WTC11 (cell line): ENCODE measurements around the gene CDKN1C.

ENCODE experiments used
- CREM ChIP-seq: sonication (generic); formaldehyde crosslinking; IDR thresholded peaks from 2 replicates; pipeline ENCODE4 v1.8.1; 2022; ENCODE audit warnings: mild to moderate bottlenecking, missing genetic modification reagents, moderate library complexity
- JUN ChIP-seq: sonication (generic); formaldehyde crosslinking; IDR thresholded peaks from 2 replicates; pipeline ENCODE4 v1.8.0; 2023; ENCODE audit warnings: mild to moderate bottlenecking, missing genetic modification reagents
- MXD4 ChIP-seq: fragments of 250-450 bp; sonication (Bioruptor Pico); IDR thresholded peaks from 2 replicates; pipeline ENCODE4 v1.8.0; 2021; ENCODE audit warnings: mild to moderate bottlenecking, moderate library complexity, borderline replicate concordance
- NR1H2 ChIP-seq: sonication (generic); formaldehyde crosslinking; IDR thresholded peaks from 2 replicates; pipeline ENCODE4 v1.9.0; 2021; ENCODE audit warnings: mild to moderate bottlenecking, moderate library complexity, missing genetic modification reagents
- PRRX2 ChIP-seq: fragments of 250-450 bp; sonication (Bioruptor Pico); IDR thresholded peaks from 2 replicates; pipeline ENCODE4 v1.8.0; 2021; ENCODE audit warnings: mild to moderate bottlenecking
- TF ChIP-seq, protein P1 (sequence below): fragments of 200-600 bp; IDR thresholded peaks from 2 replicates; pipeline ENCODE4 v1.8.0; 2022; ENCODE audit warnings: antibody characterized with exemption
- TF ChIP-seq, protein P2 (sequence below): sonication (generic); formaldehyde crosslinking; IDR thresholded peaks from 2 replicates; pipeline ENCODE4 v1.8.0; 2022; ENCODE audit warnings: mild to moderate bottlenecking, missing genetic modification reagents
- TF ChIP-seq, protein P3 (sequence below): fragments of 250-450 bp; sonication (Bioruptor Pico); IDR thresholded peaks from 2 replicates; pipeline ENCODE4 v1.9.0; 2021; ENCODE audit warnings: mild to moderate bottlenecking
- TF ChIP-seq, protein P4 (sequence below): sonication (generic); formaldehyde crosslinking; IDR thresholded peaks from 2 replicates; pipeline ENCODE4 v1.8.0; 2022; ENCODE audit warnings: mild to moderate bottlenecking, missing genetic modification reagents

GRCh38 chr11:2883979-2884815, 1.4 kb downstream of the CDKN1C start:
- TF ChIP-seq MXD4 (CRISPR knock-in tag): no peak
- TF ChIP-seq JUN (CRISPR knock-in tag): no peak
- TF ChIP-seq, protein P1, sequence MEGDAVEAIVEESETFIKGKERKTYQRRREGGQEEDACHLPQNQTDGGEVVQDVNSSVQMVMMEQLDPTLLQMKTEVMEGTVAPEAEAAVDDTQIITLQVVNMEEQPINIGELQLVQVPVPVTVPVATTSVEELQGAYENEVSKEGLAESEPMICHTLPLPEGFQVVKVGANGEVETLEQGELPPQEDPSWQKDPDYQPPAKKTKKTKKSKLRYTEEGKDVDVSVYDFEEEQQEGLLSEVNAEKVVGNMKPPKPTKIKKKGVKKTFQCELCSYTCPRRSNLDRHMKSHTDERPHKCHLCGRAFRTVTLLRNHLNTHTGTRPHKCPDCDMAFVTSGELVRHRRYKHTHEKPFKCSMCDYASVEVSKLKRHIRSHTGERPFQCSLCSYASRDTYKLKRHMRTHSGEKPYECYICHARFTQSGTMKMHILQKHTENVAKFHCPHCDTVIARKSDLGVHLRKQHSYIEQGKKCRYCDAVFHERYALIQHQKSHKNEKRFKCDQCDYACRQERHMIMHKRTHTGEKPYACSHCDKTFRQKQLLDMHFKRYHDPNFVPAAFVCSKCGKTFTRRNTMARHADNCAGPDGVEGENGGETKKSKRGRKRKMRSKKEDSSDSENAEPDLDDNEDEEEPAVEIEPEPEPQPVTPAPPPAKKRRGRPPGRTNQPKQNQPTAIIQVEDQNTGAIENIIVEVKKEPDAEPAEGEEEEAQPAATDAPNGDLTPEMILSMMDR: no peak
- TF ChIP-seq PRRX2: no peak
- TF ChIP-seq, protein P2, sequence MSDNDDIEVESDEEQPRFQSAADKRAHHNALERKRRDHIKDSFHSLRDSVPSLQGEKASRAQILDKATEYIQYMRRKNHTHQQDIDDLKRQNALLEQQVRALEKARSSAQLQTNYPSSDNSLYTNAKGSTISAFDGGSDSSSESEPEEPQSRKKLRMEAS (CRISPR knock-in tag): no peak
- TF ChIP-seq, protein P3, sequence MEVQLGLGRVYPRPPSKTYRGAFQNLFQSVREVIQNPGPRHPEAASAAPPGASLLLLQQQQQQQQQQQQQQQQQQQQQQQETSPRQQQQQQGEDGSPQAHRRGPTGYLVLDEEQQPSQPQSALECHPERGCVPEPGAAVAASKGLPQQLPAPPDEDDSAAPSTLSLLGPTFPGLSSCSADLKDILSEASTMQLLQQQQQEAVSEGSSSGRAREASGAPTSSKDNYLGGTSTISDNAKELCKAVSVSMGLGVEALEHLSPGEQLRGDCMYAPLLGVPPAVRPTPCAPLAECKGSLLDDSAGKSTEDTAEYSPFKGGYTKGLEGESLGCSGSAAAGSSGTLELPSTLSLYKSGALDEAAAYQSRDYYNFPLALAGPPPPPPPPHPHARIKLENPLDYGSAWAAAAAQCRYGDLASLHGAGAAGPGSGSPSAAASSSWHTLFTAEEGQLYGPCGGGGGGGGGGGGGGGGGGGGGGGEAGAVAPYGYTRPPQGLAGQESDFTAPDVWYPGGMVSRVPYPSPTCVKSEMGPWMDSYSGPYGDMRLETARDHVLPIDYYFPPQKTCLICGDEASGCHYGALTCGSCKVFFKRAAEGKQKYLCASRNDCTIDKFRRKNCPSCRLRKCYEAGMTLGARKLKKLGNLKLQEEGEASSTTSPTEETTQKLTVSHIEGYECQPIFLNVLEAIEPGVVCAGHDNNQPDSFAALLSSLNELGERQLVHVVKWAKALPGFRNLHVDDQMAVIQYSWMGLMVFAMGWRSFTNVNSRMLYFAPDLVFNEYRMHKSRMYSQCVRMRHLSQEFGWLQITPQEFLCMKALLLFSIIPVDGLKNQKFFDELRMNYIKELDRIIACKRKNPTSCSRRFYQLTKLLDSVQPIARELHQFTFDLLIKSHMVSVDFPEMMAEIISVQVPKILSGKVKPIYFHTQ (CRISPR knock-in tag): no peak
- no peak for TF ChIP-seq CREM (CRISPR knock-in tag)
- TF ChIP-seq NR1H2 (CRISPR knock-in tag): no peak
- TF ChIP-seq, protein P4, sequence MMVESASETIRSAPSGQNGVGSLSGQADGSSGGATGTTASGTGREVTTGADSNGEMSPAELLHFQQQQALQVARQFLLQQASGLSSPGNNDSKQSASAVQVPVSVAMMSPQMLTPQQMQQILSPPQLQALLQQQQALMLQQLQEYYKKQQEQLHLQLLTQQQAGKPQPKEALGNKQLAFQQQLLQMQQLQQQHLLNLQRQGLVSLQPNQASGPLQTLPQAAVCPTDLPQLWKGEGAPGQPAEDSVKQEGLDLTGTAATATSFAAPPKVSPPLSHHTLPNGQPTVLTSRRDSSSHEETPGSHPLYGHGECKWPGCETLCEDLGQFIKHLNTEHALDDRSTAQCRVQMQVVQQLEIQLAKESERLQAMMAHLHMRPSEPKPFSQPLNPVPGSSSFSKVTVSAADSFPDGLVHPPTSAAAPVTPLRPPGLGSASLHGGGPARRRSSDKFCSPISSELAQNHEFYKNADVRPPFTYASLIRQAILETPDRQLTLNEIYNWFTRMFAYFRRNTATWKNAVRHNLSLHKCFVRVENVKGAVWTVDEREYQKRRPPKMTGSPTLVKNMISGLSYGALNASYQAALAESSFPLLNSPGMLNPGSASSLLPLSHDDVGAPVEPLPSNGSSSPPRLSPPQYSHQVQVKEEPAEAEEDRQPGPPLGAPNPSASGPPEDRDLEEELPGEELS (CRISPR knock-in tag): no peak
